Spleen (tissue), 11 donors: ENCODE data around the gene SLC25A38. TPM values are rescaled to one million over a fixed set of nuclear protein-coding genes. Genes with fewer than 3 reads are reported as not detected.
"Not testable (repeated sequence)": the region's sequence is repeated elsewhere in the genome, so short reads cannot be mapped to it uniquely, and the experiment has no call there.

Source experiments
- DNase-seq: peaks from one replicate; pipeline ENCODE4 v3.0.0-alpha.2; 2020
- H3K27ac ChIP-seq, 8 donors: fragments of 200-600 bp; sonication (generic) in 7 of 8; 1 replicate in 4 of 8; 2 replicates in 4 of 8; pipeline versions ENCODE4 v1.5.0 to v1.8.0; 2016 to 2021; ENCODE audit warnings: inconsistent platforms in 4 of 8, mild to moderate bottlenecking in 4 of 8, moderate library complexity in 1 of 8
- H3K27me3 ChIP-seq, 7 donors: fragments of 200-600 bp; sonication (generic) in 6 of 7; replicated peaks in 1 of 7; 1 replicate in 4 of 7; 2 replicates in 3 of 7; pipeline versions ENCODE4 v1.5.0 to v1.8.0; 2016 to 2021; ENCODE audit warnings: inconsistent platforms in 3 of 7, mild to moderate bottlenecking in 1 of 7
- H3K36me3 ChIP-seq, 6 donors: fragments of 200-600 bp; sonication (generic) in 5 of 6; 1 replicate in 4 of 6; 2 replicates in 2 of 6; pipeline versions ENCODE4 v1.5.0 to v1.8.0; 2016 to 2021; ENCODE audit warnings: inconsistent platforms in 2 of 6
- H3K4me1 ChIP-seq, 6 donors: fragments of 200-600 bp; sonication (generic) in 5 of 6; 1 replicate in 3 of 6; 2 replicates in 3 of 6; pipeline versions ENCODE4 v1.5.0 to v1.8.0; 2016 to 2021; ENCODE audit warnings: inconsistent platforms in 3 of 6
- H3K4me3 ChIP-seq, 8 donors: fragments of 200-600 bp; sonication (generic) in 7 of 8; 1 replicate in 4 of 8; 2 replicates in 4 of 8; pipeline versions ENCODE4 v1.5.0 to v1.8.0; 2016 to 2021; ENCODE audit warnings: inconsistent platforms in 4 of 8, mild to moderate bottlenecking in 4 of 8, moderate library complexity in 2 of 8
- H3K9me3 ChIP-seq, 8 donors: fragments of 200-600 bp; sonication (generic) in 7 of 8; 1 replicate in 4 of 8; 2 replicates in 4 of 8; pipeline versions ENCODE4 v1.5.0 to v1.8.0; 2016 to 2021; ENCODE audit warnings: inconsistent platforms in 4 of 8
- CTCF ChIP-seq, 11 experiments: fragments of 200-600 bp in 7 of 11; fragments of 450-650 bp in 4 of 11; sonication (generic) in 4 of 11; IDR thresholded peaks in 8 of 11; conservative IDR thresholded peaks in 3 of 11; 1 replicate in 7 of 11; 2 replicates in 4 of 11; pipeline versions ENCODE4 v1.4.0 to v1.8.0; 2016 to 2021; ENCODE audit warnings: antibody characterized with exemption in 11 of 11, inconsistent platforms in 4 of 11, mild to moderate bottlenecking in 1 of 11
- POLR2A ChIP-seq, 3 donors: fragments of 450-650 bp; IDR thresholded peaks; one replicate each; pipeline ENCODE4 v1.5.1; 2017; ENCODE audit warnings: antibody characterized with exemption in 3 of 3, mild to moderate bottlenecking in 1 of 3
- POLR2AphosphoS5 ChIP-seq, 3 donors: sonication (generic); formaldehyde crosslinking; IDR thresholded peaks; one replicate each; pipeline ENCODE4 v1.5.1; 2017; ENCODE audit warnings: antibody characterized with exemption in 3 of 3
- WGBS, 5 donors: extraction: QIAGEN DNeasy Blood & Tissue Kit in 3 of 5; methylation state at CpG; one replicate each; pipeline versions ENCODE4 v1.1.5 to v1.1.7; 2013 to 2018; 5-methylcytosine and 5-hydroxymethylcytosine counted together
- intact Hi-C: fragments of 100-400 bp; cut with DNase I; formaldehyde crosslinking; loops from one replicate; pipeline ENCODE4 v1.15.0; 2023; ENCODE audit warnings: low total_unique reads
- polyA plus RNA-seq, 3 donors: library from polyadenylated mRNA; stranded (reverse); fragments of 200-250 nt; gene quantifications; one replicate each; pipeline ENCODE4 v1.2.1, GENCODE V29; 2013
- total RNA-seq, 7 donors: library from RNA; depleted of rRNA in 3 of 7; stranded (reverse); fragments of >200 nt in 3 of 7; fragmentation: NEBNext Ultra II Directional in 4 of 7; extraction: Animal tissue kit (Norgen Biotek cat#: 25700) in 4 of 7; gene quantifications; one replicate each; pipeline versions ENCODE4 v1.1.0 to v1.2.1, GENCODE V29; 2016 to 2021
- donor health status: healthy with polysubstance abuse.
- donor health status: DM: no; HTN: no; CAD: no; lungs with moderate emphysema.
- donor health status: DM: no; HTN: no; CAD: no.
- donor health status: Bipolar disorder and iron deficiency.
- donor health status: healthy.
- donor health status: DM: no; HTN: no; CAD: no.
- donor health status: DM: yes; HTN: yes; CAD: no.

Gene SLC25A38
- total and polyA plus RNA-seq, 10 donors: 23.7 to 38.4 (median 27.1) TPM

DNA sequence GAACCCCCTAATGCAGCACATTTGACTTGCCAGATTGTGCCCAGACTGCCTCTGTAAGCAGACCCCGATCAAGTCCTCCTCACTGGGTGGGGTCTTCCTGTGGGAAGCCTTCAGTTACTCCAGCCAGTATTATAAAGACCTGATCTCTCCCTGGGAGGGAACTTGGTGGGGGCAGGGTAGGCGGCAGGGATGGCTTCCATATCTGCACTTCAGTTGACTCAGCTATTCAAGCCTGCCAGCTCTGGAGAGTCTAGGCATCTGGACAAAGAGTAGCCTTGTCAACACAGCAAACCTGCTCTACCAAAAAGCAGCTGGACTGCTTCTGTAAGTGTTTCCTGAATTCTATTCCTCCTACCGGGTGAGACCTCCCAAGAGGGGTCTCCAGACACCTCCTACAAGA lies 21.0 kb upstream of the SLC25A38 start:
- Histone ChIP-seq H3K27me3 (no peaks in the 10 kb centered on the region), H3K36me3 (no peaks in the 10 kb centered on the region), H3K4me1 (peaks cover 0 to 15% (median 0%) of the 10 kb centered on the region in 6 donors), H3K4me3 (no peak overlapping the region), H3K27ac (no peak overlapping the region), H3K9me3 (no peaks in the 10 kb centered on the region)
- DNase-seq: no peak
- 40 to 60% (median 53%) methylated on average over 1 to 3 of the region's 3 CpGs for WGBS, 5 donors
- intact Hi-C loops: no loop called here
- no peak for TF ChIP-seq POLR2AphosphoS5 (IDR thresholded peaks at IDR 0.05)
- no peak for TF ChIP-seq POLR2A (IDR thresholded peaks at IDR 0.05)
- TF ChIP-seq CTCF (IDR thresholded peaks at IDR 0.05 in 8 of 11, conservative IDR thresholded peaks at IDR 0.05 in 3 of 11): no peak

DNA sequence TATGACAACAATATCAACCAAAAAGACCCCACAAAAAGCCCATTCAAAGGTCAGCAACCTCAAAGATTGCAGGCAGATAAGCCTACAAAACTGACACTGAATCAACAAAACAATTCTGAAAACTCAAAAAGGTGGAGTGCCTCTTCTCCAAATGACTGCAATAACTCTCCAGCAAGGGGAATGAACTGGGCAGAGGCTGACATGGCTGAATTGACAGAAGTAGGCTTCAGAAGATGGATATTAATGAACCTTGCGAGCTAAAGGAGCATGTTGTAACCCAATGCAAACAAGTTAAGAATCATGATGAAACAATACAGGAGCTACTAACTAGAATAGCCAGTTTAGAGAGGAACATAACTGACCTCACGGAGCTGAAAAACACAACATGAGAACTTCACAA lies 20.4 kb upstream of the SLC25A38 start:
- intact Hi-C loops: no loop called here
- Histone ChIP-seq H3K4me3 (no peak overlapping the region), H3K4me1 (peaks cover 0 to 15% (median 0%) of the 10 kb centered on the region in 6 donors), H3K9me3 (no peaks in the 10 kb centered on the region), H3K27me3 (no peaks in the 10 kb centered on the region), H3K27ac (no peak overlapping the region), H3K36me3 (no peaks in the 10 kb centered on the region)
- TF ChIP-seq POLR2A (IDR thresholded peaks at IDR 0.05) (no peak), POLR2AphosphoS5 (IDR thresholded peaks at IDR 0.05) (no peak), CTCF (IDR thresholded peaks at IDR 0.05 in 8 of 11, conservative IDR thresholded peaks at IDR 0.05 in 3 of 11) (no peak)
- WGBS, 5 donors: 60 to 94% (median 87%) methylated on average over 2 of the region's 2 CpGs
- DNase-seq: no peak

GRCh38 chr3:39370450-39370849 lies 12.7 kb upstream of the SLC25A38 start:
- DNase-seq, H3K4me1 ChIP-seq, H3K9me3 ChIP-seq, H3K4me3 ChIP-seq, H3K27me3 ChIP-seq, intact Hi-C loops, H3K36me3 ChIP-seq, H3K27ac ChIP-seq: not testable (repeated sequence)
- WGBS, 5 donors: 84 to 94% (median 87%) methylated on average over 4 of the region's 4 CpGs

DNA sequence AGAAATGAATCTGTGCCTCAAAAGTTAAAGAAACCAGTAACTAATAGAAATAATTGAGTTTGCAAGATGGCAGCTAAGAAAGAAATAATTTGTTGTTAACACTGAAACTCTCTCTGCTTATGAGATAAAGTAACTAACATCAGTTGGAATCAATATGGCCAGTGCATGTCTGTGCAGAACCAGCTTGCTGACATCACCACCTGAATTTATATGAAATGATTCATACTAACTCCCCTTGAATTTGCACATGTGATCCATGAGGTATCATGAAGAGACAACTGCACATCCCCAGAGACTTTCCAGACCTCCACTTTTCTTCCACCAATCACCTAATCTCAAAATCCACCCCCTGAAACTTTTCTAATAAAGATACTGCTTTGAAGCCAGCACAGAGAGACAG lies 10.3 kb upstream of the SLC25A38 start:
- peaks cover 0 to 3% (median 0%) of the 10 kb centered on the region in 6 donors for H3K4me1 ChIP-seq
- TF ChIP-seq POLR2A (IDR thresholded peaks at IDR 0.05) (no peak), CTCF (IDR thresholded peaks at IDR 0.05 in 8 of 11, conservative IDR thresholded peaks at IDR 0.05 in 3 of 11) (no peak)
- intact Hi-C loops: no loop called here

DNA sequence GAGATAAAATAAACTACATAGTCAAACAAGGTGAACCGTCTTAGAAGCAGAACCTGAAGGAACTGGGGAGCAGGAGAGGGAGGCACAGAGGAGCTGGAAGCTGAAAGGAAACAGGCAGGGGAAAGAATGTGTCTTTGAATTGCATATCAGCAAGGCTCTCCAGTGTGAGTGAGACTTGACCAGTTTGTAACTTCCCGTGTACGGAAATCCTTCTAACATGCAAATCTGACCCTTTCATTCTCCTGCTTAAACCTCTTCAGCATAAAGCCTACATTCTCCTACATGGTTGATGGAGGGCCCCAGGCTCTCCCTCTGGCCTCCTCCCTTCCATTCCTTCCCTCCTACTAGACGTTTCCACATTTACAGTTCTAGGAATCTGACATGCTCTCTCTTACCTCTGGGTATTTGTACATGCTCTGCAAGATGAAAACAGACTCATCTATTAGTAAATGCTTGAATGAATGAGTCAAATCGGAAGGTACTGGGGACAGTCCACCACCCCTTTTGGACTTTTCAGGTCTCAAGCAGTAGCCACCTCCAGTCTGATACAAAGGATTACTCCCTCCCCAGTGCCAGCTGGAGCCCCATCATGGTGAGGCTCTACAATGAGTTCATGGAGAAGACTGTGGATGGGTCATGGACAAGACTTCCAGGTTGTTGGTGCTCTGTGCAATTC lies 6.1 kb upstream of the SLC25A38 start:
- no peak for TF ChIP-seq POLR2A (IDR thresholded peaks at IDR 0.05)
- no peaks in the 10 kb centered on the region for H3K36me3 ChIP-seq
- WGBS, 5 donors: 47 to 71% (median 55%) methylated on average over 5 of the region's 5 CpGs
- DNase-seq: no peak
- no peaks in the 10 kb centered on the region for H3K27me3 ChIP-seq
- H3K9me3 ChIP-seq: no peaks in the 10 kb centered on the region
- no peak overlapping the region for H3K27ac ChIP-seq
- H3K4me1 ChIP-seq: peaks cover 0 to 5% (median 0%) of the 10 kb centered on the region in 6 donors
- intact Hi-C loops: no loop called here
- no peak overlapping the region for H3K4me3 ChIP-seq

More for the DNA sequence above, 10.3 kb upstream of the SLC25A38 start:
- Histone ChIP-seq H3K27me3 (no peaks in the 10 kb centered on the region), H3K27ac (no peak overlapping the region), H3K36me3 (no peaks in the 10 kb centered on the region), H3K9me3 (no peaks in the 10 kb centered on the region), H3K4me3 (no peak overlapping the region)
- no peak for DNase-seq
